Activated T-cell treated with anti-CD3 and anti-CD28 coated beads, Interleukin-2, amount 50 U/mL, for 48 hours (primary cell): ENCODE results near the gene TJP1.
"Not testable (repeated sequence)": the region's sequence is repeated elsewhere in the genome, so short reads cannot be mapped to it uniquely, and the experiment has no call there.

Experiments used
- DNase-seq, 2 experiments: peaks; one replicate each; pipeline ENCODE4 v3.0.0-alpha.2; 2020

The TJP1 gene

GRCh38 chr15:29799859-29800258 lies 22.4 kb downstream of the TJP1 start:
- no peak for DNase-seq

DNA sequence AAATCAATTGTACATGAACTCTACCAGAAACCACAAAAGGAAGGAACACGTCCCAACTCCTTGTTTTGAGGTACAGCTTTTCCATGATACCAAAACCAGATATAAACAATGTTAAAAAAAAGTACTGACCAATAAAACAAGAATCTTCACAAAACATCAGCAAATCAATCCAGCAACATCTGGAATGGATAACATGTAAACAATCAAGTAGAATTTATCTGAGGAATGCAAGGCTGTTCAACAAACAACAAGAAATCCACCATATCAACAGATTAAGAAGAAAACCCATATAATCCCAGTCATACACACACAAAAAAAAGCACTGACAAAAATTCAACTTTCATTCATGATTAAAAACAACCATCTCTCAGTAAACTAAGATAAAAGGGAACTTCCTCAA lies 26.7 kb downstream of the TJP1 start:
- DNase-seq = no peak

GRCh38 chr15:29792426-29793159 lies 29.7 kb downstream of the TJP1 start:
- DNase-seq = no peak

GRCh38 chr15:29790607-29791006 lies 31.7 kb downstream of the TJP1 start:
- no peak for DNase-seq

DNA sequence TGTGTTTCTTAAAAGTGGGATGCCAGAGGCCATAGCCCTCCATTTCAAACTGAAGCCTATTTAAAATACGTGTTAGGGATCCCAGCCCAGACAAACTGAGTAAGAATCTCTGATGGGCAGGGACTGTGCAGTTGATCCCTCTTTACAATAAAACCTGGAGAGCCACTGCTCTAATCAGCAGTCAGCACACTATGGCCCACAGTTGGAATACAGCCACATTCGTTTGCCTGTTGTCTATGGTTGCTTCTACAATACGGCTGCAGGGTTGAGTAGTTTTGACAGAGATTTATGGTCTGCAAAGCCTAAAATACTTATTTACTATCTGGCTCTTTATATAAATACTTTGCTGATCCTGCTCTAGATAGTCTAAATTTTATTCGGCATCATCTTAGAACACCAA lies 32.4 kb downstream of the TJP1 start:
- DNase-seq = no peak

GRCh38 chr15:29788433-29789034 lies 33.7 kb downstream of the TJP1 start:
- DNase-seq = no peak

DNA sequence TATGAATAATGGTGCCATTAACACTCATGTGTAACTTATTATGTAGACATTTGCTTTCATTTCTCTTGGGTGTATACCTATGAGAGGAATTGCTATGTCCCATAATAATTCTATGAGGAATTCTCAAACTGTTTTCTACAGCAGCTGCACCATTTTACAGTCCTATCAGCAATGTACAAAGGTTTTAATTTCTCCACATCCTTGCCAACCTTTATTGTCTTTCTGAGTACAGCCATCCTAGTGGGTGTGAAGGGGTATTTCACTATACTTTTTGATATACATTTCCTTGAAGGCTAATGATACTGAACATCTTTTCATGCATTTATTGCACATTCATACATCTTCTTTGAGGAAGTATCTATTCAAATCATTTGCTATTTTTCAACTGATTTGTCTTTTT lies 34.5 kb downstream of the TJP1 start:
- DNase-seq = no peak

GRCh38 chr15:29785642-29786041 lies 36.6 kb downstream of the TJP1 start:
- no peak for DNase-seq

- DNase-seq = no peak
Observed at GRCh38 chr15:29785136-29785535, 37.1 kb downstream of the TJP1 start.

DNA sequence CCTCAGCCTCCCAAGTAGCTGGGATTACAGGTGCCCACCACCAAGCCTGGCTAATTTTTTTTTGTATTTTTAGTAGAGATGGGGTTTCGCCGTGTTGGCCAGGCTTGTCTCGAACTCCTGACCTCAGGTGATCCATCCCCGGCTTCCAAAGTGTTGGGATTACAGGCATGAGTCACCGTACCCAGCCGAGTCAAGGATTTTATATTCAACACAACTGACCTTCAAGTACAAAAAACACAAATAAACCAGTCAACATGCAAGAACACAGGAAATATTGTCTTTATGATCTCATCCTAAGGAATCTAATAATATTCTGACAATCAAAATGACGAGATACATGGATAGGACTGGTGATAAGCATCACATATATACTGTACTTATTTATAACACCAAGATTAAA lies 37.9 kb downstream of the TJP1 start:
- no peak for DNase-seq

GRCh38 chr15:29782816-29783215 lies 39.5 kb downstream of the TJP1 start:
- not testable (repeated sequence) for DNase-seq

- DNase-seq = no peak
Observed at GRCh38 chr15:29778382-29778781, 43.9 kb downstream of the TJP1 start.

DNA sequence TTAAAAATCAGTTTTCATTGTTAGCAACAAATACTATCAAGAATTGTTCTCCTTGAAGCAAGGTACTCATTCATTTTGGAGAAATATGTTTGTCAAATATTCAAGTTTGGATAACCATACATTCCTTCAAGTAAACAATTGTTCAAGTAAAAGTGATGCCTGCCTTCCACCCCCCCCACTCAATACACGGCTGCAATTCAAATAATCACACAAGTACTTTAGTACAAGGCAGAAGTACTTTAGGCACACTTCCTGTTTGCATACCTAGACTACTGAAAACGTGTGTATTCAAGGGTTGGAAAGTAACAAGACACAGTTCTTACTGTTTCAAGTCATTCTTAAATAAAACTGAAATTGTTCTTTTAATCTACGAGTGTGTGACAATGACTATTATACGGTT lies 45.4 kb downstream of the TJP1 start:
- DNase-seq = no peak

DNA sequence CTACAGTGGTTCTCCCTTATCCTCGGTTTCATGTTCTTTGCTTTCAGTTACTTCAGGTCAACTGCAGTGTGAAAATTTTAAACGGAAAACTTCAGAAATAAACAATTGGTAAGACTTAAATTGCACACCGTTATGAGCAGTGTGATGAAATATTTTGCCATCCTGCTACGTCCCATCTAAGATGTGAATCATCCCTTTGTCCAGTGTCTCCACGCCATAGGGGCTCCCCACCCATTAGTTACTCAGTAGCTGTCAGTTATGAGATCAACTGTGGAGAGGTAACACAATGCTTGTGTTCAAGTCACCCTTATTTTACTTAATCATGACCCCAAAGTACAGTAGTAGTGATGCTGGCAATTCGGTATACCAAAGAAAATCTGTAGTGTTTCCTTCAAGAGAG lies 47.4 kb downstream of the TJP1 start:
- DNase-seq = no peak

GRCh38 chr15:29773816-29774215 lies 48.5 kb downstream of the TJP1 start:
- DNase-seq = no peak

GRCh38 chr15:29773000-29773399 lies 49.3 kb downstream of the TJP1 start:
- no peak for DNase-seq

DNA sequence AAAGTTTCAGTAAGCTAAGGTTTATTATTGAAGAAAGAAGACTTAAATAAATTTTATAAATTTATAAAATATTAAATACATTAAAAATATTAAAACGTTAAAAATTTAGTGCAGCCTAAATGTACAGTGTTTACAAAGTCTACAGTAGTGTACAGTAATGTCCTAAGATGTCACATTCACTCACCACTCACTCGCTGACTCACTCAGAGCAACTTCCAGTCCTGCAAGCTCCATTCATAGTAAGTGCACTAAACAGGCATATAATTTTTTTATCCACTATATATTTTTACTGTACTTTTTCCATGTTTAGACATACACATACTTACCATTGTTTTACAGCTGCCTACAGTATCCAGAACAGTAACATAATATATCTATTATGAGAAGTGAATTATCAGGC lies 51.5 kb downstream of the TJP1 start:
- DNase-seq = no peak

- no peak for DNase-seq
Observed at GRCh38 chr15:29765898-29766527, 56.3 kb downstream of the TJP1 start.

GRCh38 chr15:29765234-29765841 lies 56.9 kb downstream of the TJP1 start:
- DNase-seq = no peak

- no peak for DNase-seq
Observed at GRCh38 chr15:29759596-29759995, 62.7 kb downstream of the TJP1 start.

- DNase-seq = no peak
Observed at GRCh38 chr15:29756358-29757267, 65.7 kb downstream of the TJP1 start.

DNA sequence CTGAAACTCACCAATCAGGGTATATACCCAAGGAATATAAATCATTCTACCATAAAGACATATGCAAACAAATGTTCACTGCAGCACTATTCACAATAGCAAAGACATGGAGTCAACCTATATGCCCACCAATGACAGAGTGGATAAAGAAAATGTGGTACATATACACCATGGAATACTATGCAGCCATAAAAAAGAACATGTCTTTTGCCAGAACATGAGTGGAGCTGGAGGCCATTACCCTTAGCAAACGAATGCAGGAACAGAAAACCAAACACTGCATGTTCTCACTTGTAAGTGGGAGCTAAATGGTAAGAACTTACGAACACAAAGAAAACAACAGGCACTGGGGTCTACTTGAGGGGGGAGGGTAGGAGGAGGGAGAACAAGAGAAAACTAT lies 68.3 kb downstream of the TJP1 start:
- DNase-seq = not testable (repeated sequence)

GRCh38 chr15:29753506-29753905 lies 68.8 kb downstream of the TJP1 start:
- DNase-seq = no peak
